C4-2B (cell line): ENCODE results near the gene OPRD1.

Source experiments
- CTCF ChIP-seq: fragments of 450-650 bp; conservative IDR thresholded peaks from 2 replicates; pipeline ENCODE4 v1.5.1; 2017; ENCODE audit warnings: mild to moderate bottlenecking
- ZFX ChIP-seq: fragments of 450-650 bp; IDR thresholded peaks from 2 replicates; pipeline ENCODE4 v1.6.1; 2017

- no peak for TF ChIP-seq CTCF
- no peak for TF ChIP-seq ZFX
Observed at GRCh38 chr1:28766532-28767183, 45.3 kb upstream of the OPRD1 start.
